GM12878 (cell line): Measurements from ENCODE around the gene JMJD7. TPM values are rescaled to one million over a fixed set of nuclear protein-coding genes. Genes with fewer than 3 reads are reported as not detected.

Source experiments
- ATAC-seq: fragments of 200-7000 bp; cut with Tn5 transposase; 3 replicates; pipeline ENCODE4 v1.9.1; 2020; ENCODE audit warnings: mild to moderate bottlenecking, moderate library complexity
- BruUV-seq: library from RNA; stranded (reverse); fragments of 400-500 nt; replicated peaks from 2 replicates; lab custom pipeline; 2021; lab: Mats Ljungman, UMichigan
- CTCF ChIA-PET: fragments of 300-600 bp; sonication (Branson Sonifier 250); formaldehyde crosslinking; extraction: SDS; loops from one replicate; lab custom pipeline; 2021; ENCODE audit warnings: inconsistent platforms; lab: Yijun Ruan, JAX
- POLR2A ChIA-PET: fragments of 350-600 bp; formaldehyde crosslinking; extraction: SDS; loops from one replicate; lab custom pipeline; 2021; ENCODE audit warnings: inconsistent platforms; lab: Charles Lee
- RAD21 ChIA-PET: fragments of 300-600 bp; sonication (Branson Sonifier 250); formaldehyde crosslinking; loops from one replicate; lab custom pipeline; 2023; ENCODE audit warnings: antibody characterized with exemption; ENCODE audit not compliant: unreplicated experiment; lab: Charles Lee
- SMC1A ChIA-PET: fragments of 300-600 bp; sonication (Branson Sonifier 250); formaldehyde crosslinking; loops from one replicate; lab custom pipeline; 2023; ENCODE audit not compliant: unreplicated experiment, uncharacterized antibody; lab: Charles Lee
- DNase-seq: peaks from one replicate; pipeline ENCODE4 v3.0.0-alpha.2; 2011; ENCODE audit warnings: low read depth, low spot score
- FAIRE-seq: peaks from 3 replicates; lab custom pipeline; 2011; peaks lifted over from hg19 to GRCh38; lab: Jason Lieb, UNC
- H2AFZ ChIP-seq: 2 replicates; pipeline ENCODE4 v1.6.0; 2011; ENCODE audit warnings: low read depth, low read length, control low read depth; ENCODE audit not compliant: control insufficient read depth
- H3K27ac ChIP-seq: 2 replicates; pipeline ENCODE4 v1.5.1; 2011; ENCODE audit warnings: control low read depth; ENCODE audit not compliant: control insufficient read depth, insufficient read depth
- H3K27me3 ChIP-seq, 2 experiments: replicated peaks in 1 of 2; 2 replicates each; pipeline versions ENCODE4 v1.6.0 to v1.6.1; 2011; ENCODE audit warnings: low read length in 1 of 2; ENCODE audit not compliant: control insufficient read depth in 2 of 2, insufficient read depth in 2 of 2
- H3K36me3 ChIP-seq, 2 experiments: 2 replicates each; pipeline ENCODE4 v1.5.1; 2011; ENCODE audit warnings: low read length in 1 of 2; ENCODE audit not compliant: control insufficient read depth in 2 of 2, insufficient read depth in 2 of 2
- H3K4me1 ChIP-seq: 2 replicates; pipeline ENCODE4 v1.6.1; 2011; ENCODE audit warnings: mild to moderate bottlenecking, low read length, moderate library complexity, mixed read lengths; ENCODE audit not compliant: control insufficient read depth, insufficient read depth
- H3K4me2 ChIP-seq: 2 replicates; pipeline ENCODE4 v1.6.0; 2011; ENCODE audit warnings: control low read depth; ENCODE audit not compliant: control insufficient read depth, insufficient read depth
- H3K4me3 ChIP-seq: fragments of 200-600 bp; sonication (generic); 2 replicates; pipeline ENCODE4 v1.5.1; 2016
- H3K79me2 ChIP-seq: 2 replicates; pipeline ENCODE4 v1.6.0; 2011; ENCODE audit warnings: low read length; ENCODE audit not compliant: control insufficient read depth, insufficient read depth
- H3K9ac ChIP-seq: 2 replicates; pipeline ENCODE4 v1.8.0; 2011; ENCODE audit warnings: low read length, control low read depth, mixed read lengths; ENCODE audit not compliant: control insufficient read depth, insufficient read depth
- H3K9me3 ChIP-seq: replicated peaks from 3 replicates; pipeline ENCODE4 v1.5.1; 2011; ENCODE audit warnings: mild to moderate bottlenecking, low read length; ENCODE audit not compliant: control insufficient read depth, insufficient read depth
- H4K20me1 ChIP-seq: 2 replicates; pipeline ENCODE4 v1.6.0; 2011; ENCODE audit not compliant: control insufficient read depth, insufficient read depth
- BHLHE40 ChIP-seq, 2 experiments: fragments of 450-650 bp in 1 of 2; IDR thresholded peaks; 2 replicates each; pipeline ENCODE4 v1.6.1; 2011 to 2017; ENCODE audit warnings: low read depth in 2 of 2, borderline replicate concordance in 1 of 2, improper control_type of control experiment in 1 of 2, low read length in 1 of 2, mild to moderate bottlenecking in 1 of 2
- CHD4 ChIP-seq: fragments of 200-600 bp; sonication (generic); IDR thresholded peaks from 2 replicates; pipeline ENCODE4 v1.6.1; 2016; ENCODE audit warnings: mild to moderate bottlenecking
- MYC ChIP-seq: IDR thresholded peaks from 2 replicates; pipeline ENCODE4 v1.6.1; 2011; ENCODE audit warnings: mild to moderate bottlenecking, low read length, moderate library complexity, inconsistent platforms; ENCODE audit not compliant: insufficient read depth, insufficient replicate concordance, insufficient read length, severe bottlenecking
- RUNX3 ChIP-seq: IDR thresholded peaks from 2 replicates; pipeline ENCODE4 v1.6.1; 2012; ENCODE audit warnings: low read length, inconsistent platforms
- WRNIP1 ChIP-seq: IDR thresholded peaks from 2 replicates; pipeline ENCODE4 v1.6.1; 2011; ENCODE audit warnings: low read depth, low read length, improper control_type of control experiment, borderline replicate concordance
- WGBS: methylation state at CpG from one replicate; pipeline ENCODE4 v1.1.6; 2016; ENCODE audit warnings: low lambda C conversion rate; ENCODE audit not compliant: insufficient replicate concordance, insufficient coverage; ENCODE audit errors: missing lambda C conversion rate; 5-methylcytosine and 5-hydroxymethylcytosine counted together
- in situ Hi-C: fragments of 300-500 bp; cut with MboI; formaldehyde crosslinking; loops from 9 replicates; pipeline ENCODE4 v1.14.3; 2018; ENCODE audit warnings: mixed read lengths
- intact Hi-C: fragments of 100-400 bp; cut with micrococcal nuclease; formaldehyde crosslinking; loops from one replicate; pipeline ENCODE4 v1.14.2; 2022; ENCODE audit not compliant: unreplicated experiment
- polyA plus RNA-seq, 11 experiments: library from polyadenylated mRNA; depleted of rRNA in 4 of 11; unstranded in 6 of 11; stranded (reverse) in 5 of 11; fragments of >200 nt; fragmentation: Nextera tagmentation in 4 of 11; fragmentation: Illumina TruSeq in 1 of 11; extraction: Ambion mirVana in 4 of 11; extraction: Trizol in 1 of 11; gene quantifications; 1 replicate in 1 of 11; 2 replicates in 10 of 11; pipeline versions ENCODE4 v1.2.1 to v1.2.3, GENCODE V29; 2011 to 2016; ENCODE audit warnings: inconsistent platforms in 2 of 11, missing spikeins in 2 of 11, low read depth in 1 of 11
- total RNA-seq, 4 experiments: library from RNA; depleted of rRNA in 3 of 4; stranded (reverse); fragments of >200 nt in 3 of 4; fragmentation: Illumina TruSeq in 1 of 4; extraction: Trizol in 1 of 4; gene quantifications; 2 replicates each; pipeline versions ENCODE4 v1.2.1 to v1.2.3, GENCODE V29; 2013 to 2021
- TF ChIP-seq, protein P1 (sequence below), 3 experiments: IDR thresholded peaks in 2 of 3; conservative IDR thresholded peaks in 1 of 3; 2 replicates each; pipeline ENCODE4 v1.5.1; 2011; ENCODE audit warnings: low read depth in 3 of 3, low read length in 3 of 3, mild to moderate bottlenecking in 3 of 3, control low read depth in 2 of 3, moderate library complexity in 2 of 3, inconsistent platforms in 1 of 3, mixed read lengths in 1 of 3; ENCODE audit not compliant: control insufficient read depth in 2 of 3, insufficient read depth in 1 of 3; ENCODE audit errors: extremely low read depth in 1 of 3

The JMJD7 gene
- total and polyA plus RNA-seq, 10 of the 15 experiments (the other 5 are each of a cell fraction or from before 2014, with no cell fraction given) = 0.79 to 12.2 (median 6.5) TPM

DNA sequence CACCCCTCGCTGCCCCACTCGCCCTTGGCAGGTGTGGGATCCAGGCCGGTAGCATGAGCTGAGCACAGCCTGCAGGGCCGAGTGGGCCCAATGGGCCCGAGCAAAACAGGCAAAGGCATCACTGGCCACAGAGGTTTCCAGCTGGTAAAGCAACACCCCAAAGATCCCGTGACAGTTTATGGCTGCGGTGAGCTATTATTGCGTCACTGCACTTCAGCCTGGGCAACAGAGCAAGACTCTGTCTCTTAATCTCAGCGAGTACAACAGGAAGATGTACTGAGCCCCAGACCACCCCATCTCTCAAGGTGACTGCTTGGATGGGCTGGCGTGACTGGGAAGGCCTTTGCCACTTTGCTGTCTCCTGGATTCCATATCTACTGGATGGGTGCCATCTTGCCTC, 4.3 kb downstream of the JMJD7 start:
- no peaks in the 10 kb centered on the region for H3K9me3 ChIP-seq
- no peak overlapping the region for H3K9ac ChIP-seq
- no peaks in the 10 kb centered on the region for H3K79me2 ChIP-seq
- ChIA-PET POLR2A (no interaction called here), RAD21 (interaction anchor here (0.8 to 1.2 kb wide), 2 partner anchors 11 to 58 kb away, joined by 4 to 5 read pairs; partner anchors contain the start of gene MAPKBP1), SMC1A (no interaction called here), CTCF (interaction anchor here (0.6 to 2.0 kb wide), 5 partner anchors 20 to 1242 kb away, joined by 3 to 8 read pairs (median 4); partner anchors contain the start of gene MAPKBP1)
- H3K27me3 ChIP-seq = no peaks in the 10 kb centered on the region
- no peak overlapping the region for H3K4me3 ChIP-seq
- TF ChIP-seq CHD4 (no peak), WRNIP1 (no peak), RUNX3 (no peak)
- TF ChIP-seq, protein P1, sequence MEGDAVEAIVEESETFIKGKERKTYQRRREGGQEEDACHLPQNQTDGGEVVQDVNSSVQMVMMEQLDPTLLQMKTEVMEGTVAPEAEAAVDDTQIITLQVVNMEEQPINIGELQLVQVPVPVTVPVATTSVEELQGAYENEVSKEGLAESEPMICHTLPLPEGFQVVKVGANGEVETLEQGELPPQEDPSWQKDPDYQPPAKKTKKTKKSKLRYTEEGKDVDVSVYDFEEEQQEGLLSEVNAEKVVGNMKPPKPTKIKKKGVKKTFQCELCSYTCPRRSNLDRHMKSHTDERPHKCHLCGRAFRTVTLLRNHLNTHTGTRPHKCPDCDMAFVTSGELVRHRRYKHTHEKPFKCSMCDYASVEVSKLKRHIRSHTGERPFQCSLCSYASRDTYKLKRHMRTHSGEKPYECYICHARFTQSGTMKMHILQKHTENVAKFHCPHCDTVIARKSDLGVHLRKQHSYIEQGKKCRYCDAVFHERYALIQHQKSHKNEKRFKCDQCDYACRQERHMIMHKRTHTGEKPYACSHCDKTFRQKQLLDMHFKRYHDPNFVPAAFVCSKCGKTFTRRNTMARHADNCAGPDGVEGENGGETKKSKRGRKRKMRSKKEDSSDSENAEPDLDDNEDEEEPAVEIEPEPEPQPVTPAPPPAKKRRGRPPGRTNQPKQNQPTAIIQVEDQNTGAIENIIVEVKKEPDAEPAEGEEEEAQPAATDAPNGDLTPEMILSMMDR (IDR thresholded peaks at IDR 0.05 in 2 of 3, conservative IDR thresholded peaks at IDR 0.05 in 1 of 3; ENCODE audit: control insufficient read depth in 2 of 3, extremely low read depth in 1 of 3, insufficient read depth in 1 of 3, low read depth in 3 of 3, low read length in 3 of 3) = no peak
- DNase-seq = no peak
- ATAC-seq = no peak
- H3K4me1 ChIP-seq = no peaks in the 10 kb centered on the region
- H2AFZ ChIP-seq = no peak overlapping the region
- in situ Hi-C loops = no loop called here
- H3K4me2 ChIP-seq = no peak overlapping the region
- H3K36me3 ChIP-seq = no peaks in the 10 kb centered on the region; a peak in 1 of 4 replicates
- no peaks in the 10 kb centered on the region for H4K20me1 ChIP-seq
- H3K27ac ChIP-seq = no peak overlapping the region
- intact Hi-C loops = no loop called here
- FAIRE-seq = no peak
- no TSS peak for BruUV-seq
- WGBS = 94% methylated on average over 10 of the region's 10 CpGs

DNA sequence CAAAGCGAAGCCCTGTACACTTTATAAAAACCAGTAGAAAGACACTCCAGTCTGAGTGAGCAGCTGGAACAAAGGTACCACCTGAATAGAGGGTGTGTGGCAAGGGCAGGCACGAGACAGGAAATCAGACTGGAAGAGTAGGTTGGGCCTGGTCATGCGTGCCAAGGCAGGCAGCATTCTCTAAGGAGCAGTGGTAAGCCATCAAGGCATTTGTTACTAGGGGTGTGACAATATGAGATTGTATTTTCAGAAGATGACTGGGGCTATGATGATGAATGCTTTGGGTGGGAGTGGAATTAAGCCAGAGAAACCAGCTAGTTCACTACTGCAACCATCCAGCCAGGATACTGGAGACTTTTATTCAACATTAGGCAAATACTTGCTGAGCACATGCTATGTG, 5.0 kb downstream of the JMJD7 start:
- ChIA-PET POLR2A (no interaction called here), CTCF (no interaction called here), RAD21 (no interaction called here), SMC1A (no interaction called here)
- TF ChIP-seq BHLHE40 (IDR thresholded peaks at IDR 0.05; ENCODE audit: borderline replicate concordance in 1 of 2, low read depth in 2 of 2, low read length in 1 of 2) (peak; percentile 53 to 69; a peak in 3 of 4 replicates), MYC (no peak)
- DNase-seq (no peak), ATAC-seq (no peak; the same call in 2 of the 3 replicates), FAIRE-seq (no peak)
- no peak overlapping the region for H3K4me2 ChIP-seq
- H3K36me3 ChIP-seq = no peaks in the 10 kb centered on the region; a peak in 1 of 4 replicates
- H3K27me3 ChIP-seq = no peaks in the 10 kb centered on the region
- H2AFZ ChIP-seq = no peak overlapping the region
- H3K9me3 ChIP-seq = no peaks in the 10 kb centered on the region
- H3K4me3 ChIP-seq = no peak overlapping the region
- intact Hi-C loops (no loop called here), in situ Hi-C loops (no loop called here)
- no peak overlapping the region for H3K27ac ChIP-seq
- WGBS = 35% methylated on average over 3 of the region's 3 CpGs
- H4K20me1 ChIP-seq = no peaks in the 10 kb centered on the region
- BruUV-seq = no TSS peak
- no peaks in the 10 kb centered on the region for H3K4me1 ChIP-seq
- H3K79me2 ChIP-seq = no peaks in the 10 kb centered on the region
- no peak overlapping the region for H3K9ac ChIP-seq
